ENCODE data around the gene STAB2. TPM values are rescaled to one million over a fixed set of nuclear protein-coding genes. Genes with fewer than 3 reads are reported as not detected.

STAB2 gene
- total RNA-seq, 4 donors from 2014 or later = not detected

GRCh38 chr12:103626498-103626897, 39.4 kb downstream of the STAB2 start:
- Histone ChIP-seq H3K27me3 (no peaks in the 10 kb centered on the region), H3K9me3 (no peaks in the 10 kb centered on the region), H3K36me3 (no peaks in the 10 kb centered on the region), H3K4me1 (peaks cover 0 to 11% of the 10 kb centered on the region in 2 donors), H3K4me3 (no peak overlapping the region), H3K27ac (peak overlapping the region in 2 of 4 donors; percentile 62 to 75)
- ATAC-seq (peak; percentile 97 to 98), DNase-seq (peak; percentile 59 to 80)
- intact Hi-C loops (cut with DNase I; ENCODE audit: low total_unique reads) (no loop called here), in situ Hi-C loops (cut with MboI; ENCODE audit: low sequenced_read_pairs in 4 of 4) (no loop called here)
- TF ChIP-seq POLR2A (IDR thresholded peaks at IDR 0.05) (no peak), CTCF (IDR thresholded peaks at IDR 0.05 in 4 of 5, conservative IDR thresholded peaks at IDR 0.05 in 1 of 5) (peak in 2 of 5 experiments; percentile 16 to 24)

- Histone ChIP-seq H3K36me3 (no peaks in the 10 kb centered on the region), H3K27me3 (no peaks in the 10 kb centered on the region), H3K9me3 (no peaks in the 10 kb centered on the region), H3K4me1 (peaks cover 0 to 11% of the 10 kb centered on the region in 2 donors), H3K27ac (peak overlapping the region in 2 of 4 donors; percentile 62 to 75), H3K4me3 (no peak overlapping the region)
- intact Hi-C loops (cut with DNase I; ENCODE audit: low total_unique reads) (no loop called here), in situ Hi-C loops (cut with MboI; ENCODE audit: low sequenced_read_pairs in 4 of 4) (no loop called here)
- DNase-seq (no peak), ATAC-seq (peak; percentile 30 to 53)
- TF ChIP-seq CTCF (IDR thresholded peaks at IDR 0.05 in 4 of 5, conservative IDR thresholded peaks at IDR 0.05 in 1 of 5) = no peak
These were observed 40.2 kb downstream of the STAB2 start for GRCh38 chr12:103627189-103627855.

- no peak overlapping the region for H3K27ac ChIP-seq
- H3K4me3 ChIP-seq = no peak overlapping the region
- intact Hi-C loops (cut with DNase I; ENCODE audit: low total_unique reads) = no loop called here
- no peak for DNase-seq
- no peaks in the 10 kb centered on the region for H3K9me3 ChIP-seq
- H3K36me3 ChIP-seq = no peaks in the 10 kb centered on the region
- no peak for ATAC-seq
- in situ Hi-C loops (cut with MboI; ENCODE audit: low sequenced_read_pairs in 4 of 4) = loop anchor here in 1 of 4 donors (10.0 kb wide), 1 partner anchor 252 kb away; no protein-coding TSS in a partner anchor
- TF ChIP-seq POLR2A (IDR thresholded peaks at IDR 0.05) (no peak), CTCF (IDR thresholded peaks at IDR 0.05 in 4 of 5, conservative IDR thresholded peaks at IDR 0.05 in 1 of 5) (peak in 2 of 5 experiments; percentile 21 to 38)
- peaks cover 0 to under 1% of the 10 kb centered on the region in 2 donors for H3K4me1 ChIP-seq
- H3K27me3 ChIP-seq = no peaks in the 10 kb centered on the region
These were observed 45.6 kb downstream of the STAB2 start for GRCh38 chr12:103632554-103633216.

- H3K4me3 ChIP-seq = no peak overlapping the region
- no peak for TF ChIP-seq POLR2A (IDR thresholded peaks at IDR 0.05)
- TF ChIP-seq CTCF (IDR thresholded peaks at IDR 0.05 in 4 of 5, conservative IDR thresholded peaks at IDR 0.05 in 1 of 5) = no peak
- no peaks in the 10 kb centered on the region for H3K4me1 ChIP-seq
- intact Hi-C loops (cut with DNase I; ENCODE audit: low total_unique reads) = no loop called here
- no peaks in the 10 kb centered on the region for H3K36me3 ChIP-seq
- no peaks in the 10 kb centered on the region for H3K9me3 ChIP-seq
- in situ Hi-C loops (cut with MboI; ENCODE audit: low sequenced_read_pairs in 4 of 4) = loop anchor here in 1 of 4 donors (10.0 kb wide), 1 partner anchor 250 kb away; no protein-coding TSS in a partner anchor
- H3K27me3 ChIP-seq = no peaks in the 10 kb centered on the region
- H3K27ac ChIP-seq = no peak overlapping the region
- DNase-seq (no peak), ATAC-seq (no peak)
These were observed 47.7 kb downstream of the STAB2 start for GRCh38 chr12:103634732-103635131.

All from gastrocnemius medialis (tissue), 4 donors.